Body of pancreas (tissue), 4 donors: ENCODE measurements around the gene RBMXL3. TPM values are rescaled to one million over a fixed set of nuclear protein-coding genes. Genes with fewer than 3 reads are reported as not detected.
"Not testable (repeated sequence)": the region's sequence is repeated elsewhere in the genome, so short reads cannot be mapped to it uniquely, and the experiment has no call there.

ENCODE experiments used
- ATAC-seq: fragments of 150-250 bp; one replicate; pipeline ENCODE4 v1.9.1; 2016
- DNase-seq, 4 donors: peaks; one replicate each; pipeline ENCODE4 v3.0.0-alpha.2; 2019
- H3K27ac ChIP-seq, 4 donors: fragments of 200-600 bp; sonication (generic); 1 replicate in 3 of 4; 2 replicates in 1 of 4; pipeline versions ENCODE4 v1.5.1 to v1.6.1; 2016 to 2019; ENCODE audit warnings: mild to moderate bottlenecking in 1 of 4, mixed read lengths in 1 of 4, moderate library complexity in 1 of 4
- H3K27me3 ChIP-seq, 2 donors: fragments of 200-600 bp; sonication (generic); one replicate each; pipeline ENCODE4 v1.6.0; 2016; ENCODE audit warnings: mild to moderate bottlenecking in 1 of 2
- H3K36me3 ChIP-seq, 2 donors: fragments of 200-600 bp; sonication (generic); replicated peaks in 1 of 2; 2 replicates each; pipeline ENCODE4 v1.5.1; 2016; ENCODE audit warnings: low read depth in 2 of 2; ENCODE audit not compliant: insufficient read depth in 1 of 2
- H3K4me1 ChIP-seq: fragments of 200-600 bp; sonication (generic); one replicate; pipeline ENCODE4 v1.6.0; 2016
- H3K4me3 ChIP-seq, 2 donors: fragments of 200-600 bp; sonication (generic); 1 replicate in 1 of 2; 2 replicates in 1 of 2; pipeline ENCODE4 v1.5.1; 2016 to 2019
- H3K9me3 ChIP-seq, 3 donors: fragments of 200-600 bp; sonication (generic); 1 replicate in 2 of 3; 2 replicates in 1 of 3; pipeline ENCODE4 v1.5.1; 2016
- CTCF ChIP-seq, 7 experiments: fragments of 450-650 bp in 4 of 7; fragments of 200-600 bp in 3 of 7; sonication (generic) in 3 of 7; IDR thresholded peaks; one replicate each; pipeline ENCODE4 v1.5.1; 2016 to 2019; ENCODE audit warnings: antibody characterized with exemption in 7 of 7
- POLR2A ChIP-seq, 3 donors: fragments of 450-650 bp; IDR thresholded peaks; one replicate each; pipeline ENCODE4 v1.6.1; 2016; ENCODE audit warnings: antibody characterized with exemption in 3 of 3, mild to moderate bottlenecking in 2 of 3
- WGBS, 2 donors: methylation state at CpG; one replicate each; pipeline ENCODE4 v1.1.5; 2017; 5-methylcytosine and 5-hydroxymethylcytosine counted together
- intact Hi-C: fragments of 100-400 bp; cut with DNase I; formaldehyde crosslinking; loops from one replicate; pipeline ENCODE4 v1.15.1; 2023
- total RNA-seq, 2 donors: library from RNA; depleted of rRNA; stranded (reverse); fragments of >200 nt; gene quantifications; one replicate each; pipeline ENCODE4 v1.1.0, GENCODE V29; 2016

Gene RBMXL3
- total RNA-seq, 2 donors from 2014 or later: not detected

GRCh38 chrX:115214151-115214550 lies 24.9 kb downstream of the RBMXL3 start:
- Histone ChIP-seq H3K27me3 (no peaks in the 10 kb centered on the region), H3K36me3 (no peaks in the 10 kb centered on the region), H3K4me1 (no peaks in the 10 kb centered on the region), H3K27ac (no peak overlapping the region), H3K9me3 (no peaks in the 10 kb centered on the region), H3K4me3 (no peak overlapping the region)
- DNase-seq (no peak), ATAC-seq (no peak)
- intact Hi-C loops: no loop called here
- TF ChIP-seq POLR2A (IDR thresholded peaks at IDR 0.05) (no peak), CTCF (IDR thresholded peaks at IDR 0.05) (no peak)
- 59 to 63% methylated on average over 1 of the region's 1 CpG for WGBS, 2 donors

GRCh38 chrX:115214605-115215004 lies 25.4 kb downstream of the RBMXL3 start:
- Histone ChIP-seq H3K9me3 (no peaks in the 10 kb centered on the region), H3K4me1 (no peaks in the 10 kb centered on the region), H3K27me3 (no peaks in the 10 kb centered on the region), H3K36me3 (no peaks in the 10 kb centered on the region), H3K4me3 (no peak overlapping the region), H3K27ac (no peak overlapping the region)
- intact Hi-C loops: no loop called here
- ATAC-seq: no peak
- DNase-seq: no peak
- WGBS, 2 donors: 15 to 24% methylated on average over 3 of the region's 3 CpGs
- TF ChIP-seq CTCF (IDR thresholded peaks at IDR 0.05) (no peak), POLR2A (IDR thresholded peaks at IDR 0.05) (no peak)

- H3K4me3 ChIP-seq, H3K27ac ChIP-seq, intact Hi-C loops, DNase-seq, H3K36me3 ChIP-seq, ATAC-seq, H3K27me3 ChIP-seq, H3K9me3 ChIP-seq, H3K4me1 ChIP-seq: not testable (repeated sequence)
- WGBS, 2 donors: 70% methylated on average over 4 of the region's 4 CpGs
Measured at GRCh38 chrX:115217346-115217745, 28.1 kb downstream of the RBMXL3 start.

GRCh38 chrX:115226929-115227328 lies 37.7 kb downstream of the RBMXL3 start:
- ATAC-seq (no peak), DNase-seq (no peak)
- TF ChIP-seq CTCF (IDR thresholded peaks at IDR 0.05): no peak
- no peak for TF ChIP-seq POLR2A (IDR thresholded peaks at IDR 0.05)
- Histone ChIP-seq H3K4me1 (no peaks in the 10 kb centered on the region), H3K27me3 (no peaks in the 10 kb centered on the region), H3K4me3 (no peak overlapping the region), H3K36me3 (no peaks in the 10 kb centered on the region), H3K27ac (no peak overlapping the region), H3K9me3 (no peaks in the 10 kb centered on the region)
- 29% methylated on average over 1 of the region's 1 CpG; no CpG with 5 or more reads in 1 of the 2 donors for WGBS, 2 donors
- intact Hi-C loops: no loop called here

- Histone ChIP-seq H3K36me3 (no peaks in the 10 kb centered on the region), H3K4me1 (no peaks in the 10 kb centered on the region), H3K27ac (no peak overlapping the region), H3K9me3 (no peaks in the 10 kb centered on the region), H3K27me3 (no peaks in the 10 kb centered on the region), H3K4me3 (no peak overlapping the region)
- ATAC-seq: no peak
- no peak for DNase-seq
- TF ChIP-seq POLR2A (IDR thresholded peaks at IDR 0.05) (no peak), CTCF (IDR thresholded peaks at IDR 0.05) (no peak)
- WGBS, 2 donors: 28 to 31% methylated on average over 4 of the region's 4 CpGs
- intact Hi-C loops: no loop called here
Measured at GRCh38 chrX:115229337-115230003, 40.3 kb downstream of the RBMXL3 start.
